Measurements from ENCODE around the gene PTPRN2.

Gene PTPRN2

GRCh38 chr7:157516911-157517781, 1070.5 kb downstream of the PTPRN2 start:
- DNase-seq (ENCODE audit: extremely low spot score) = no peak
- POLR2A ChIA-PET = no interaction called here
- CTCF ChIA-PET = no interaction called here
- TF ChIP-seq NFRKB (IDR thresholded peaks at IDR 0.05) (no peak), BHLHE40 (IDR thresholded peaks at IDR 0.05; ENCODE audit: borderline replicate concordance) (no peak), LEF1 (IDR thresholded peaks at IDR 0.05; ENCODE audit: borderline replicate concordance) (no peak), PKNOX1 (IDR thresholded peaks at IDR 0.05) (no peak), ELF4 (IDR thresholded peaks at IDR 0.05) (no peak), SP1 (IDR thresholded peaks at IDR 0.05) (no peak), FOXM1 (IDR thresholded peaks at IDR 0.05; ENCODE audit: borderline replicate concordance) (no peak), FOXA1 (IDR thresholded peaks at IDR 0.05) (no peak), SUZ12 (IDR thresholded peaks at IDR 0.05) (no peak), HDGF (IDR thresholded peaks at IDR 0.05; ENCODE audit: borderline replicate concordance) (no peak), ZNF384 (IDR thresholded peaks at IDR 0.05) (no peak), ARNT (IDR thresholded peaks at IDR 0.05) (no peak), TARDBP (IDR thresholded peaks at IDR 0.05) (no peak), CTBP1 (IDR thresholded peaks at IDR 0.05; ENCODE audit: borderline replicate concordance) (no peak), FOXK2 (IDR thresholded peaks at IDR 0.05) (no peak), L3MBTL2 (conservative IDR thresholded peaks at IDR 0.05) (no peak)

- ChIA-PET POLR2A (no interaction called here), CTCF (no interaction called here)
- DNase-seq (ENCODE audit: extremely low spot score) = no peak
- TF ChIP-seq ARNT (IDR thresholded peaks at IDR 0.05) (no peak), NFRKB (IDR thresholded peaks at IDR 0.05) (no peak), PKNOX1 (IDR thresholded peaks at IDR 0.05) (no peak), CTBP1 (IDR thresholded peaks at IDR 0.05; ENCODE audit: borderline replicate concordance) (no peak), FOXM1 (IDR thresholded peaks at IDR 0.05; ENCODE audit: borderline replicate concordance) (no peak), LEF1 (IDR thresholded peaks at IDR 0.05; ENCODE audit: borderline replicate concordance) (no peak), BHLHE40 (IDR thresholded peaks at IDR 0.05; ENCODE audit: borderline replicate concordance) (no peak), HDGF (IDR thresholded peaks at IDR 0.05; ENCODE audit: borderline replicate concordance) (no peak), FOXK2 (IDR thresholded peaks at IDR 0.05) (no peak), ZNF384 (IDR thresholded peaks at IDR 0.05) (no peak), SUZ12 (IDR thresholded peaks at IDR 0.05) (no peak), SP1 (IDR thresholded peaks at IDR 0.05) (no peak), ELF4 (IDR thresholded peaks at IDR 0.05) (no peak), L3MBTL2 (conservative IDR thresholded peaks at IDR 0.05) (no peak), FOXA1 (IDR thresholded peaks at IDR 0.05) (no peak), TARDBP (IDR thresholded peaks at IDR 0.05) (no peak)
Measured at GRCh38 chr7:157516311-157516710, 1071.3 kb downstream of the PTPRN2 start.

- CTCF ChIA-PET = no interaction called here
- TF ChIP-seq PKNOX1 (IDR thresholded peaks at IDR 0.05) (no peak), NFRKB (IDR thresholded peaks at IDR 0.05) (no peak), BHLHE40 (IDR thresholded peaks at IDR 0.05; ENCODE audit: borderline replicate concordance) (no peak), LEF1 (IDR thresholded peaks at IDR 0.05; ENCODE audit: borderline replicate concordance) (no peak), TARDBP (IDR thresholded peaks at IDR 0.05) (no peak), L3MBTL2 (conservative IDR thresholded peaks at IDR 0.05) (no peak), SP1 (IDR thresholded peaks at IDR 0.05) (no peak), HDGF (IDR thresholded peaks at IDR 0.05; ENCODE audit: borderline replicate concordance) (no peak), CTBP1 (IDR thresholded peaks at IDR 0.05; ENCODE audit: borderline replicate concordance) (no peak), ELF4 (IDR thresholded peaks at IDR 0.05) (no peak)
- POLR2A ChIA-PET = no interaction called here
- no peak for DNase-seq (ENCODE audit: extremely low spot score)
Measured at GRCh38 chr7:157515342-157516041, 1072.1 kb downstream of the PTPRN2 start.

GRCh38 chr7:157514746-157515145, 1072.9 kb downstream of the PTPRN2 start:
- ChIA-PET CTCF (no interaction called here), POLR2A (no interaction called here)
- DNase-seq (ENCODE audit: extremely low spot score) = no peak
- TF ChIP-seq TARDBP (IDR thresholded peaks at IDR 0.05) = no peak
- no peak for TF ChIP-seq LEF1 (IDR thresholded peaks at IDR 0.05; ENCODE audit: borderline replicate concordance)
- TF ChIP-seq ELF4 (IDR thresholded peaks at IDR 0.05) = no peak
- no peak for TF ChIP-seq SUZ12 (IDR thresholded peaks at IDR 0.05)
- no peak for TF ChIP-seq FOXK2 (IDR thresholded peaks at IDR 0.05)
- TF ChIP-seq ARNT (IDR thresholded peaks at IDR 0.05) = no peak
- no peak for TF ChIP-seq PKNOX1 (IDR thresholded peaks at IDR 0.05)
- no peak for TF ChIP-seq BHLHE40 (IDR thresholded peaks at IDR 0.05; ENCODE audit: borderline replicate concordance)
- no peak for TF ChIP-seq L3MBTL2 (conservative IDR thresholded peaks at IDR 0.05)

GRCh38 chr7:157514306-157514705, 1073.3 kb downstream of the PTPRN2 start:
- TF ChIP-seq LEF1 (IDR thresholded peaks at IDR 0.05; ENCODE audit: borderline replicate concordance) = no peak
- TF ChIP-seq SP1 (IDR thresholded peaks at IDR 0.05) = no peak
- no peak for TF ChIP-seq PKNOX1 (IDR thresholded peaks at IDR 0.05)
- TF ChIP-seq FOXM1 (IDR thresholded peaks at IDR 0.05; ENCODE audit: borderline replicate concordance) = no peak
- no peak for TF ChIP-seq FOXA1 (IDR thresholded peaks at IDR 0.05)
- no peak for TF ChIP-seq CTBP1 (IDR thresholded peaks at IDR 0.05; ENCODE audit: borderline replicate concordance)
- no peak for TF ChIP-seq L3MBTL2 (conservative IDR thresholded peaks at IDR 0.05)
- TF ChIP-seq NFRKB (IDR thresholded peaks at IDR 0.05) = no peak
- no peak for TF ChIP-seq SUZ12 (IDR thresholded peaks at IDR 0.05)
- no peak for TF ChIP-seq TARDBP (IDR thresholded peaks at IDR 0.05)
- CTCF ChIA-PET = no interaction called here
- POLR2A ChIA-PET = no interaction called here
- no peak for DNase-seq (ENCODE audit: extremely low spot score)
